SK-N-SH (cell line): ENCODE measurements around the gene BRD4. TPM values are rescaled to one million over a fixed set of nuclear protein-coding genes. Genes with fewer than 3 reads are reported as not detected.

ENCODE experiments used
- CTCF ChIA-PET: fragments of 300-600, 350-600 bp; formaldehyde crosslinking; extraction: SDS; loops from one replicate; lab custom pipeline; 2021; lab: Yijun Ruan, JAX
- POLR2A ChIA-PET: fragments of 350-600 bp; sonication (Branson Sonifier 250); formaldehyde crosslinking; extraction: SDS; loops from one replicate; lab custom pipeline; 2020; ENCODE audit warnings: antibody characterized with exemption, inconsistent platforms; lab: Yijun Ruan, JAX
- DNase-seq: peaks from one replicate; pipeline ENCODE4 v3.0.0; 2012
- H2AFZ ChIP-seq: fragments of 200-600 bp; sonication (generic); 2 replicates; pipeline ENCODE4 v1.8.1; 2016; ENCODE audit warnings: antibody characterized with exemption, mild to moderate bottlenecking, low read depth
- H3F3A ChIP-seq: fragments of 200-600 bp; sonication (generic); replicated peaks from 2 replicates; pipeline ENCODE3; 2016; ENCODE audit warnings: antibody characterized with exemption, mild to moderate bottlenecking; ENCODE audit not compliant: insufficient read depth
- H3K27ac ChIP-seq, 2 experiments: fragments of 200-500 bp in 1 of 2; fragments of 200-600 bp in 1 of 2; sonication (Bioruptor generic) in 1 of 2; sonication (generic), shearing (Covaris generic) in 1 of 2; 2 replicates each; pipeline versions ENCODE4 v1.5.1 to v1.6.1; 2014 to 2016; ENCODE audit warnings: low read depth in 2 of 2, inconsistent platforms in 1 of 2, low read length in 1 of 2, mild to moderate bottlenecking in 1 of 2, mixed read lengths in 1 of 2
- H3K27me3 ChIP-seq: fragments of 200-600 bp; sonication (generic), shearing (Covaris generic); 2 replicates; pipeline ENCODE4 v1.6.1; 2016; ENCODE audit warnings: mixed run types; ENCODE audit not compliant: insufficient read depth
- H3K36me3 ChIP-seq, 2 experiments: fragments of 200-500 bp in 1 of 2; fragments of 200-600 bp in 1 of 2; sonication (Bioruptor generic) in 1 of 2; sonication (generic) in 1 of 2; replicated peaks in 1 of 2; 2 replicates each; pipeline versions ENCODE3 to v1.5.1; 2014 to 2016; ENCODE audit warnings: low read length in 1 of 2, mild to moderate bottlenecking in 1 of 2; ENCODE audit not compliant: insufficient read depth in 2 of 2, control insufficient read depth in 1 of 2
- H3K4me1 ChIP-seq, 2 experiments: fragments of 200-500 bp in 1 of 2; fragments of 200-600 bp in 1 of 2; sonication (Bioruptor generic) in 1 of 2; sonication (generic), shearing (Covaris generic) in 1 of 2; 2 replicates each; pipeline versions ENCODE4 v1.5.1 to v1.6.1; 2014 to 2016; ENCODE audit warnings: low read depth in 1 of 2, low read length in 1 of 2, mixed run types in 1 of 2; ENCODE audit not compliant: insufficient read depth in 2 of 2, control insufficient read depth in 1 of 2
- H3K4me2 ChIP-seq: fragments of 200-600 bp; sonication (generic), shearing (Covaris generic); 2 replicates; pipeline ENCODE4 v1.6.1; 2017; ENCODE audit warnings: mixed run types
- H3K4me3 ChIP-seq, 2 experiments: fragments of 200-500 bp in 1 of 2; fragments of 200-600 bp in 1 of 2; sonication (Bioruptor generic) in 1 of 2; sonication (generic), shearing (Covaris generic) in 1 of 2; 2 replicates each; pipeline versions ENCODE4 v1.5.1 to v1.8.1; 2014 to 2016; ENCODE audit warnings: low read depth in 2 of 2, inconsistent platforms in 1 of 2, low read length in 1 of 2, mild to moderate bottlenecking in 1 of 2, mixed read lengths in 1 of 2, moderate library complexity in 1 of 2
- H3K79me2 ChIP-seq: fragments of 200-600 bp; sonication (generic); 2 replicates; pipeline ENCODE4 v1.8.1; 2017; ENCODE audit warnings: mild to moderate bottlenecking; ENCODE audit not compliant: insufficient read depth
- H3K9ac ChIP-seq: fragments of 200-600 bp; sonication (generic); 2 replicates; pipeline ENCODE4 v1.6.1; 2017; ENCODE audit warnings: mixed run types
- H3K9me2 ChIP-seq: fragments of 200-600 bp; sonication (generic); 2 replicates; pipeline ENCODE4 v1.6.1; 2017; ENCODE audit warnings: mixed run types
- H3K9me3 ChIP-seq: fragments of 200-600 bp; sonication (generic); 2 replicates; pipeline ENCODE4 v1.6.1; 2017; ENCODE audit warnings: mixed run types, mild to moderate bottlenecking, moderate library complexity
- H4K20me1 ChIP-seq: fragments of 200-600 bp; sonication (generic); 2 replicates; pipeline ENCODE4 v1.6.1; 2017; ENCODE audit warnings: mild to moderate bottlenecking, mixed run types; ENCODE audit not compliant: insufficient read depth
- EP300 ChIP-seq, 2 experiments: IDR thresholded peaks; 2 replicates each; pipeline versions ENCODE4 v1.4.0 to v1.6.1; 2012; ENCODE audit warnings: borderline replicate concordance in 1 of 2, low read depth in 1 of 2, low read length in 1 of 2
- EZH2phosphoT487 ChIP-seq: fragments of 200-600 bp; sonication (generic); IDR thresholded peaks from 2 replicates; pipeline ENCODE4 v1.6.1; 2017; ENCODE audit warnings: low read depth, mixed run types, mild to moderate bottlenecking, antibody characterized with exemption, moderate library complexity, borderline replicate concordance
- FOSL2 ChIP-seq: IDR thresholded peaks from 2 replicates; pipeline ENCODE4 v1.4.0; 2012; ENCODE audit warnings: low read depth, mild to moderate bottlenecking, moderate library complexity, borderline replicate concordance
- FOXM1 ChIP-seq: IDR thresholded peaks from 2 replicates; pipeline ENCODE4 v1.4.0; 2012; ENCODE audit warnings: low read depth, mild to moderate bottlenecking
- GATA2 ChIP-seq: sonication (generic); formaldehyde crosslinking; IDR thresholded peaks from 2 replicates; pipeline ENCODE4 v1.5.0; 2020; ENCODE audit warnings: mild to moderate bottlenecking, missing genetic modification reagents
- JUND ChIP-seq: IDR thresholded peaks from 2 replicates; pipeline ENCODE4 v1.4.0; 2012
- NFIC ChIP-seq: IDR thresholded peaks from 2 replicates; pipeline ENCODE4 v1.4.0; 2012; ENCODE audit warnings: borderline replicate concordance
- NRF1 ChIP-seq: IDR thresholded peaks from 2 replicates; pipeline ENCODE4 v1.6.1; 2012; ENCODE audit warnings: low read depth, mild to moderate bottlenecking, low read length
- POLR2AphosphoS5 ChIP-seq: IDR thresholded peaks from 2 replicates; pipeline ENCODE4 v1.6.1; 2012; ENCODE audit warnings: low read depth, low read length
- RXRA ChIP-seq: IDR thresholded peaks from 2 replicates; pipeline ENCODE4 v1.4.0; 2012; ENCODE audit warnings: low read depth, mild to moderate bottlenecking, borderline replicate concordance
- SIN3A ChIP-seq: IDR thresholded peaks from 2 replicates; pipeline ENCODE4 v1.6.1; 2012; ENCODE audit warnings: low read depth, mild to moderate bottlenecking, low read length, moderate library complexity, borderline replicate concordance
- TCF12 ChIP-seq: IDR thresholded peaks from 2 replicates; pipeline ENCODE4 v1.4.0; 2012
- USF1 ChIP-seq: IDR thresholded peaks from 2 replicates; pipeline ENCODE4 v1.4.0; 2012; ENCODE audit warnings: low read depth, borderline replicate concordance
- USF2 ChIP-seq: fragments of 150-350 bp; IDR thresholded peaks from 2 replicates; pipeline ENCODE4 v1.6.1; 2017; ENCODE audit warnings: antibody characterized with exemption, low read length, low read depth, borderline replicate concordance
- ZBTB33 ChIP-seq: IDR thresholded peaks from 2 replicates; pipeline ENCODE4 v1.4.0; 2012; ENCODE audit warnings: low read depth, borderline replicate concordance
- WGBS: methylation state at CpG from one replicate; pipeline ENCODE4 v1.1.6; 2017; ENCODE audit warnings: low lambda C conversion rate; 5-methylcytosine and 5-hydroxymethylcytosine counted together
- polyA plus RNA-seq, 3 experiments: library from polyadenylated mRNA; depleted of rRNA; stranded (reverse); fragments of >200 nt; gene quantifications; 2 replicates each; pipeline ENCODE4 v1.2.3, GENCODE V29; 2012
- TF ChIP-seq, protein P1 (sequence below): fragments of 150-350 bp; IDR thresholded peaks from 2 replicates; pipeline ENCODE4 v1.6.1; 2016; ENCODE audit warnings: mild to moderate bottlenecking, low read depth, low read length
- TF ChIP-seq, protein P2 (sequence below): fragments of 200-600 bp; sonication (generic); IDR thresholded peaks from 2 replicates; pipeline ENCODE4 v1.6.1; 2017; ENCODE audit warnings: antibody characterized with exemption, mild to moderate bottlenecking, moderate library complexity

BRD4 gene
- polyA plus RNA-seq, 1 of the 3 experiments (the other 2 are of a cell fraction) = 10.0 TPM

GRCh38 chr19:15324791-15325519, 7.4 kb downstream of the BRD4 start (continued):
- TF ChIP-seq USF1 = no peak
- TF ChIP-seq NRF1 = no peak

DNA sequence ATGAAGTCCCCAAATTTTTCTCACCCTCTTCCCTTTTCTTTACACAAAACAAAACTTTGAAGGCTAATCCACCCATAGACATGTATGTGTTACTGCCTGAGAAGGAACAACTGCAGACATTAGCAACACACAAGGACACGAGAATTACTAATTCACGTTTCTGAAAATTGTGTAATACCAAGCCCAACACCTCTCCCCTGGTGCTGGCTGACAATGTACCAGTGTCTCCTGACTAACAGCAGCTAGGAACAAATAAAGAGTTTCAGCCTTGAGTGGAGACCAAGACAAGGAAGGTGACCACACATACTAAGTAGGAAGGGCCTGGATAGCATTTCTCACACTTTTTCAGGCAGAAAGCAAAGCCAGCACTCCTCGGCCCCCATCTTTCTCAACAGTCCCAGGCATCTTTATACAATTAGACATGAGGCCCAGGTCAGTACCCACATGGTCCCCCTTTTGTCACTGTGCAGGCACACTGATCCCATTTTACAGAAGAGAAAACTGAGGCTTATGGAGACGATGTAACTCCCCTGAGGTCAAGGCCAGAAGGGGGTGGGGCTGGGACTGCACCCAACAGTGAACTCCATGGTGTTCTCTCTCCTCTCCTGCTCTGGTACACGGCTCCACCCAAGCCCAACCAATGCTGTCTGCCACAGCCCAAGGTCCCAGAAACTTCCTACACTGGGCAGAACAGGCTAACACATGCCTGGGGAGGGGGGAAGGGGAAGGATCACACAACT, 8.7 kb downstream of the BRD4 start:
- no peak overlapping the region; the same call in 1 of the 2 replicates for H3K4me2 ChIP-seq
- peaks cover 100% of the 10 kb centered on the region for H3K79me2 ChIP-seq
- H3K4me3 ChIP-seq = no peak overlapping the region
- no peaks in the 10 kb centered on the region for H3K36me3 ChIP-seq
- no peak for TF ChIP-seq USF2
- no peak for TF ChIP-seq JUND
- TF ChIP-seq EP300 (IDR thresholded peaks at IDR 0.05; ENCODE audit: borderline replicate concordance in 1 of 2, low read depth in 1 of 2, low read length in 1 of 2) = no peak
- no peak for TF ChIP-seq FOXM1
- TF ChIP-seq TCF12 = no peak
- no peak for TF ChIP-seq POLR2AphosphoS5
- no peak for TF ChIP-seq GATA2 (CRISPR knock-in tag)
- TF ChIP-seq ZBTB33 = no peak
- TF ChIP-seq, protein P1, sequence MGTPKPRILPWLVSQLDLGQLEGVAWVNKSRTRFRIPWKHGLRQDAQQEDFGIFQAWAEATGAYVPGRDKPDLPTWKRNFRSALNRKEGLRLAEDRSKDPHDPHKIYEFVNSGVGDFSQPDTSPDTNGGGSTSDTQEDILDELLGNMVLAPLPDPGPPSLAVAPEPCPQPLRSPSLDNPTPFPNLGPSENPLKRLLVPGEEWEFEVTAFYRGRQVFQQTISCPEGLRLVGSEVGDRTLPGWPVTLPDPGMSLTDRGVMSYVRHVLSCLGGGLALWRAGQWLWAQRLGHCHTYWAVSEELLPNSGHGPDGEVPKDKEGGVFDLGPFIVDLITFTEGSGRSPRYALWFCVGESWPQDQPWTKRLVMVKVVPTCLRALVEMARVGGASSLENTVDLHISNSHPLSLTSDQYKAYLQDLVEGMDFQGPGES = no peak
- no peak for TF ChIP-seq EZH2phosphoT487
- TF ChIP-seq, protein P2, sequence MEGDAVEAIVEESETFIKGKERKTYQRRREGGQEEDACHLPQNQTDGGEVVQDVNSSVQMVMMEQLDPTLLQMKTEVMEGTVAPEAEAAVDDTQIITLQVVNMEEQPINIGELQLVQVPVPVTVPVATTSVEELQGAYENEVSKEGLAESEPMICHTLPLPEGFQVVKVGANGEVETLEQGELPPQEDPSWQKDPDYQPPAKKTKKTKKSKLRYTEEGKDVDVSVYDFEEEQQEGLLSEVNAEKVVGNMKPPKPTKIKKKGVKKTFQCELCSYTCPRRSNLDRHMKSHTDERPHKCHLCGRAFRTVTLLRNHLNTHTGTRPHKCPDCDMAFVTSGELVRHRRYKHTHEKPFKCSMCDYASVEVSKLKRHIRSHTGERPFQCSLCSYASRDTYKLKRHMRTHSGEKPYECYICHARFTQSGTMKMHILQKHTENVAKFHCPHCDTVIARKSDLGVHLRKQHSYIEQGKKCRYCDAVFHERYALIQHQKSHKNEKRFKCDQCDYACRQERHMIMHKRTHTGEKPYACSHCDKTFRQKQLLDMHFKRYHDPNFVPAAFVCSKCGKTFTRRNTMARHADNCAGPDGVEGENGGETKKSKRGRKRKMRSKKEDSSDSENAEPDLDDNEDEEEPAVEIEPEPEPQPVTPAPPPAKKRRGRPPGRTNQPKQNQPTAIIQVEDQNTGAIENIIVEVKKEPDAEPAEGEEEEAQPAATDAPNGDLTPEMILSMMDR = no peak
- no peak for TF ChIP-seq SIN3A
- TF ChIP-seq NFIC = no peak
- no peak for TF ChIP-seq RXRA
- TF ChIP-seq FOSL2 = no peak
- no peaks in the 10 kb centered on the region for H3K9me2 ChIP-seq
- no peak for DNase-seq
- peaks cover 29 to 56% of the 10 kb centered on the region in 2 experiments; a peak in 3 of 4 replicates for H3K4me1 ChIP-seq
- no peaks in the 10 kb centered on the region for H3K27me3 ChIP-seq
- no peak overlapping the region for H3K9ac ChIP-seq
- ChIA-PET POLR2A (interaction anchor here (1.5 kb wide), 1 partner anchor 20 kb away, joined by 5 read pairs; no protein-coding TSS in a partner anchor), CTCF (interaction anchor here (1.4 to 1.8 kb wide), 2 partner anchors 27 to 96 kb away, joined by 3 to 7 read pairs; partner anchors contain the start of gene AKAP8L)
- no peaks in the 10 kb centered on the region for H3K9me3 ChIP-seq
- H3F3A ChIP-seq = peaks cover 22% of the 10 kb centered on the region
- 79% methylated on average over 3 of the region's 5 CpGs for WGBS
- H4K20me1 ChIP-seq = peaks cover 100% of the 10 kb centered on the region
- H3K27ac ChIP-seq = peak overlapping the region in 1 of 2 experiments; percentile 12; a peak in 1 of 4 replicates
- H2AFZ ChIP-seq = no peak overlapping the region
